ENCODE results near the gene MAU2.

- TF ChIP-seq, protein P1, sequence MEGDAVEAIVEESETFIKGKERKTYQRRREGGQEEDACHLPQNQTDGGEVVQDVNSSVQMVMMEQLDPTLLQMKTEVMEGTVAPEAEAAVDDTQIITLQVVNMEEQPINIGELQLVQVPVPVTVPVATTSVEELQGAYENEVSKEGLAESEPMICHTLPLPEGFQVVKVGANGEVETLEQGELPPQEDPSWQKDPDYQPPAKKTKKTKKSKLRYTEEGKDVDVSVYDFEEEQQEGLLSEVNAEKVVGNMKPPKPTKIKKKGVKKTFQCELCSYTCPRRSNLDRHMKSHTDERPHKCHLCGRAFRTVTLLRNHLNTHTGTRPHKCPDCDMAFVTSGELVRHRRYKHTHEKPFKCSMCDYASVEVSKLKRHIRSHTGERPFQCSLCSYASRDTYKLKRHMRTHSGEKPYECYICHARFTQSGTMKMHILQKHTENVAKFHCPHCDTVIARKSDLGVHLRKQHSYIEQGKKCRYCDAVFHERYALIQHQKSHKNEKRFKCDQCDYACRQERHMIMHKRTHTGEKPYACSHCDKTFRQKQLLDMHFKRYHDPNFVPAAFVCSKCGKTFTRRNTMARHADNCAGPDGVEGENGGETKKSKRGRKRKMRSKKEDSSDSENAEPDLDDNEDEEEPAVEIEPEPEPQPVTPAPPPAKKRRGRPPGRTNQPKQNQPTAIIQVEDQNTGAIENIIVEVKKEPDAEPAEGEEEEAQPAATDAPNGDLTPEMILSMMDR (IDR thresholded peaks at IDR 0.05; ENCODE audit: insufficient read depth, low read depth, low read length): no peak
- no peak for TF ChIP-seq EZH2 (IDR thresholded peaks at IDR 0.05; ENCODE audit: insufficient read depth, low read length)
Measured at GRCh38 chr19:19276386-19276785, 44.2 kb upstream of the MAU2 start.
